Astrocyte (in vitro differentiated cells and primary cell): ENCODE data around the gene SPATA18. TPM values are rescaled to one million over a fixed set of nuclear protein-coding genes. Genes with fewer than 3 reads are reported as not detected.
A peak's percentile ranks its signal among the peaks of the same experiment; 100 is the strongest.

ENCODE experiments used
- DNase-seq: peaks from one replicate; pipeline ENCODE4 v3.0.0-alpha.2; 2010; ENCODE audit warnings: low read depth
- FAIRE-seq: peaks from 2 replicates; lab custom pipeline; 2011; peaks lifted over from hg19 to GRCh38; lab: Jason Lieb, UNC
- H2AFZ ChIP-seq: 2 replicates; pipeline ENCODE4 v1.6.0; 2012; ENCODE audit warnings: low read depth, low read length, inconsistent platforms
- H3K27ac ChIP-seq: 2 replicates; pipeline ENCODE4 v1.5.1; 2011; ENCODE audit warnings: low read depth, low read length, inconsistent platforms
- H3K27me3 ChIP-seq: 2 replicates; pipeline ENCODE4 v1.6.0; 2011; ENCODE audit warnings: low read length, inconsistent platforms; ENCODE audit not compliant: insufficient read depth
- H3K36me3 ChIP-seq: 2 replicates; pipeline ENCODE4 v1.5.1; 2011; ENCODE audit warnings: low read length, inconsistent platforms; ENCODE audit not compliant: insufficient read depth
- H3K4me1 ChIP-seq: 2 replicates; pipeline ENCODE4 v1.5.1; 2011; ENCODE audit warnings: low read length, inconsistent platforms; ENCODE audit not compliant: insufficient read depth
- H3K4me2 ChIP-seq: 2 replicates; pipeline ENCODE4 v1.6.0; 2012; ENCODE audit warnings: low read length, inconsistent platforms
- H3K4me3 ChIP-seq: 2 replicates; pipeline ENCODE4 v1.5.1; 2011; ENCODE audit warnings: low read depth, mild to moderate bottlenecking, low read length, inconsistent platforms; ENCODE audit not compliant: insufficient read depth
- H3K79me2 ChIP-seq: 2 replicates; pipeline ENCODE4 v1.6.0; 2012; ENCODE audit warnings: mild to moderate bottlenecking, low read length, inconsistent platforms; ENCODE audit not compliant: insufficient read depth
- H3K9ac ChIP-seq: 2 replicates; pipeline ENCODE4 v1.6.0; 2012; ENCODE audit warnings: mild to moderate bottlenecking, low read length, inconsistent platforms
- H3K9me3 ChIP-seq: 2 replicates; pipeline ENCODE4 v1.5.1; 2012; ENCODE audit warnings: low read depth, mild to moderate bottlenecking, low read length, inconsistent platforms; ENCODE audit not compliant: insufficient read depth
- H4K20me1 ChIP-seq: 2 replicates; pipeline ENCODE4 v1.6.0; 2012; ENCODE audit warnings: low read length, inconsistent platforms; ENCODE audit not compliant: insufficient read depth
- H3K27ac Mint-ChIP-seq: one replicate; pipeline ENCODE4 v1.8.0; 2021; ENCODE audit warnings: mild to moderate bottlenecking, mixed read lengths; ENCODE audit not compliant: unreplicated experiment
- H3K27me3 Mint-ChIP-seq: one replicate; pipeline ENCODE4 v1.8.0; 2021; ENCODE audit warnings: low read depth, mixed read lengths; ENCODE audit not compliant: unreplicated experiment
- H3K36me3 Mint-ChIP-seq: one replicate; pipeline ENCODE4 v1.8.0; 2021; ENCODE audit warnings: low read depth, mixed read lengths; ENCODE audit not compliant: unreplicated experiment
- H3K4me1 Mint-ChIP-seq: one replicate; pipeline ENCODE4 v1.8.0; 2021; ENCODE audit warnings: low read depth, mixed read lengths; ENCODE audit not compliant: unreplicated experiment
- H3K4me3 Mint-ChIP-seq: one replicate; pipeline ENCODE4 v1.8.0; 2021; ENCODE audit warnings: mild to moderate bottlenecking, moderate library complexity, mixed read lengths; ENCODE audit not compliant: unreplicated experiment
- H3K9me3 Mint-ChIP-seq: one replicate; pipeline ENCODE4 v1.8.0; 2021; ENCODE audit warnings: mild to moderate bottlenecking, mixed read lengths; ENCODE audit not compliant: unreplicated experiment
- CTCF ChIP-seq: IDR thresholded peaks from 2 replicates; pipeline ENCODE4 v1.5.1; 2011; ENCODE audit warnings: low read depth, mild to moderate bottlenecking, inconsistent platforms, low read length, moderate library complexity; ENCODE audit not compliant: insufficient read depth
- EZH2 ChIP-seq: IDR thresholded peaks from 2 replicates; pipeline ENCODE4 v1.6.1; 2012; ENCODE audit warnings: mild to moderate bottlenecking, low read length, inconsistent platforms; ENCODE audit not compliant: insufficient read depth
- total RNA-seq: library from RNA; stranded (reverse); gene quantifications from 2 replicates; pipeline ENCODE4 v1.2.1, GENCODE V29; 2021

The SPATA18 gene
- total RNA-seq, 1 donor from 2014 or later: 20.7 TPM

- TF ChIP-seq EZH2 (no peak), CTCF (no peak)
- H3K4me1 ChIP-seq: peaks cover 3% of the 10 kb centered on the region
- H3K4me2 ChIP-seq: peak overlapping the region; percentile 20
- no peak overlapping the region for H3K4me3 ChIP-seq
- Mint-ChIP-seq H3K4me1 (peaks cover 13% of the 10 kb centered on the region), H3K36me3 (no peaks in the 10 kb centered on the region), H3K4me3 (no peak overlapping the region), H3K27me3 (no peaks in the 10 kb centered on the region), H3K9me3 (no peaks in the 10 kb centered on the region), H3K27ac (no peak overlapping the region)
- H3K27ac ChIP-seq: no peak overlapping the region
- H2AFZ ChIP-seq: no peak overlapping the region
- H3K36me3 ChIP-seq: no peaks in the 10 kb centered on the region
- FAIRE-seq (no peak), DNase-seq (peak; percentile 79)
- H3K79me2 ChIP-seq: no peaks in the 10 kb centered on the region
- no peaks in the 10 kb centered on the region for H3K9me3 ChIP-seq
- no peaks in the 10 kb centered on the region for H3K27me3 ChIP-seq
- no peak overlapping the region for H3K9ac ChIP-seq
- no peaks in the 10 kb centered on the region for H4K20me1 ChIP-seq
Measured at GRCh38 chr4:52059372-52059771, 8.3 kb downstream of the SPATA18 start.

- TF ChIP-seq CTCF (no peak), EZH2 (no peak)
- no peak for FAIRE-seq
- Histone ChIP-seq H3K4me2 (no peak overlapping the region), H3K4me1 (no peaks in the 10 kb centered on the region), H3K9ac (no peak overlapping the region), H3K79me2 (no peaks in the 10 kb centered on the region), H3K4me3 (no peak overlapping the region), H4K20me1 (no peaks in the 10 kb centered on the region), H3K27me3 (peaks cover 3% of the 10 kb centered on the region), H2AFZ (no peak overlapping the region), H3K27ac (no peak overlapping the region), H3K9me3 (no peaks in the 10 kb centered on the region), H3K36me3 (no peaks in the 10 kb centered on the region)
- peaks cover 15% of the 10 kb centered on the region for H3K36me3 Mint-ChIP-seq
- no peak overlapping the region for H3K4me3 Mint-ChIP-seq
- H3K9me3 Mint-ChIP-seq: peaks cover 1% of the 10 kb centered on the region
- no peak overlapping the region for H3K27ac Mint-ChIP-seq
- peaks cover 6% of the 10 kb centered on the region for H3K27me3 Mint-ChIP-seq
- H3K4me1 Mint-ChIP-seq: no peaks in the 10 kb centered on the region
- no peak for DNase-seq
Measured at GRCh38 chr4:52069571-52069970, 18.5 kb downstream of the SPATA18 start.

- H2AFZ ChIP-seq: no peak overlapping the region
- no peak overlapping the region for H3K4me3 ChIP-seq
- Mint-ChIP-seq H3K27ac (no peak overlapping the region), H3K36me3 (peaks cover 18% of the 10 kb centered on the region), H3K9me3 (no peaks in the 10 kb centered on the region), H3K4me1 (no peaks in the 10 kb centered on the region), H3K4me3 (no peak overlapping the region), H3K27me3 (peaks cover 21% of the 10 kb centered on the region)
- H3K9me3 ChIP-seq: no peaks in the 10 kb centered on the region
- DNase-seq (no peak), FAIRE-seq (no peak)
- peaks cover 3% of the 10 kb centered on the region for H3K27me3 ChIP-seq
- no peaks in the 10 kb centered on the region for H3K79me2 ChIP-seq
- no peak overlapping the region for H3K27ac ChIP-seq
- H3K36me3 ChIP-seq: no peaks in the 10 kb centered on the region
- no peak overlapping the region for H3K4me2 ChIP-seq
- TF ChIP-seq EZH2 (no peak), CTCF (no peak)
- H3K4me1 ChIP-seq: no peaks in the 10 kb centered on the region
- no peaks in the 10 kb centered on the region for H4K20me1 ChIP-seq
- H3K9ac ChIP-seq: no peak overlapping the region
Measured at GRCh38 chr4:52071791-52072546, 20.9 kb downstream of the SPATA18 start.
